ENCODE measurements around the gene SLC35D2. TPM values are rescaled to one million over a fixed set of nuclear protein-coding genes. Genes with fewer than 3 reads are reported as not detected.
"Not testable (repeated sequence)": the region's sequence is repeated elsewhere in the genome, so short reads cannot be mapped to it uniquely, and the experiment has no call there.

SLC35D2 gene
- total RNA-seq, 1 donor from 2014 or later, result 19.0 TPM

GRCh38 chr9:96331236-96331947 is 52.1 kb downstream of the SLC35D2 start:
- peak overlapping the region; percentile 53 for H3K27ac Mint-ChIP-seq (ENCODE audit: unreplicated experiment)
- H3K36me3 Mint-ChIP-seq (ENCODE audit: low read depth), result peaks cover 3% of the 10 kb centered on the region
- no peaks in the 10 kb centered on the region for H3K9me3 Mint-ChIP-seq
- DNase-seq (ENCODE audit: low read depth, low spot score), result no peak
- peaks cover 9% of the 10 kb centered on the region for H3K4me1 Mint-ChIP-seq
- no peaks in the 10 kb centered on the region for H3K27me3 Mint-ChIP-seq (ENCODE audit: low read depth)
- no peak for TF ChIP-seq CTCF (conservative IDR thresholded peaks at IDR 0.05)
- H3K4me3 Mint-ChIP-seq, result no peak overlapping the region

GRCh38 chr9:96327694-96328352 is 55.7 kb downstream of the SLC35D2 start:
- Mint-ChIP-seq H3K4me3 (no peak overlapping the region), H3K27me3 (ENCODE audit: low read depth) (no peaks in the 10 kb centered on the region), H3K9me3 (no peaks in the 10 kb centered on the region), H3K4me1 (peaks cover 9% of the 10 kb centered on the region), H3K27ac (ENCODE audit: unreplicated experiment) (no peak overlapping the region), H3K36me3 (ENCODE audit: low read depth) (no peaks in the 10 kb centered on the region)
- DNase-seq (ENCODE audit: low read depth, low spot score), result peak; percentile 53
- TF ChIP-seq CTCF (conservative IDR thresholded peaks at IDR 0.05), result peak; percentile 86

- Mint-ChIP-seq H3K4me3 (no peak overlapping the region), H3K9me3 (no peaks in the 10 kb centered on the region), H3K36me3 (ENCODE audit: low read depth) (no peaks in the 10 kb centered on the region), H3K4me1 (peaks cover 4% of the 10 kb centered on the region), H3K27ac (ENCODE audit: unreplicated experiment) (no peak overlapping the region), H3K27me3 (ENCODE audit: low read depth) (no peaks in the 10 kb centered on the region)
- DNase-seq (ENCODE audit: low read depth, low spot score), result no peak
- no peak for TF ChIP-seq CTCF (conservative IDR thresholded peaks at IDR 0.05)
These were observed 60.3 kb downstream of the SLC35D2 start for GRCh38 chr9:96323169-96323568.

GRCh38 chr9:96322736-96323135 is 60.8 kb downstream of the SLC35D2 start:
- H3K4me3 Mint-ChIP-seq; H3K36me3 Mint-ChIP-seq (ENCODE audit: low read depth); H3K9me3 Mint-ChIP-seq; DNase-seq (ENCODE audit: low read depth, low spot score); H3K4me1 Mint-ChIP-seq; H3K27ac Mint-ChIP-seq (ENCODE audit: unreplicated experiment); H3K27me3 Mint-ChIP-seq (ENCODE audit: low read depth): not testable (repeated sequence)

GRCh38 chr9:96322210-96322609 is 61.3 kb downstream of the SLC35D2 start:
- H3K4me1 Mint-ChIP-seq; H3K36me3 Mint-ChIP-seq (ENCODE audit: low read depth); H3K27ac Mint-ChIP-seq (ENCODE audit: unreplicated experiment); H3K4me3 Mint-ChIP-seq; H3K9me3 Mint-ChIP-seq; H3K27me3 Mint-ChIP-seq (ENCODE audit: low read depth); DNase-seq (ENCODE audit: low read depth, low spot score): not testable (repeated sequence)

- Mint-ChIP-seq H3K4me1 (peaks cover 4% of the 10 kb centered on the region), H3K27ac (ENCODE audit: unreplicated experiment) (no peak overlapping the region), H3K4me3 (no peak overlapping the region), H3K9me3 (no peaks in the 10 kb centered on the region), H3K27me3 (ENCODE audit: low read depth) (no peaks in the 10 kb centered on the region), H3K36me3 (ENCODE audit: low read depth) (no peaks in the 10 kb centered on the region)
- DNase-seq (ENCODE audit: low read depth, low spot score), result no peak
- TF ChIP-seq CTCF (conservative IDR thresholded peaks at IDR 0.05), result no peak
These were observed 62.0 kb downstream of the SLC35D2 start for GRCh38 chr9:96321515-96321914.

Data from neural crest cell (in vitro differentiated cells).